Adrenal gland (tissue), 12 donors: ENCODE results near the gene SYNE2. TPM values are rescaled to one million over a fixed set of nuclear protein-coding genes. Genes with fewer than 3 reads are reported as not detected.

Experiments
- DNase-seq, 7 donors: peaks; one replicate each; pipeline ENCODE4 v3.0.0-alpha.2; 2019 to 2020
- H3K27ac ChIP-seq, 5 donors: fragments of 200-600 bp; sonication (generic) in 4 of 5; 1 replicate in 3 of 5; 2 replicates in 2 of 5; pipeline versions ENCODE4 v1.5.1 to v1.8.0; 2016 to 2020; ENCODE audit warnings: mild to moderate bottlenecking in 1 of 5
- H3K27me3 ChIP-seq: fragments of 200-600 bp; 2 replicates; pipeline ENCODE4 v1.8.0; 2021
- H3K36me3 ChIP-seq, 2 donors: fragments of 200-600 bp; replicated peaks in 1 of 2; 1 replicate in 1 of 2; 2 replicates in 1 of 2; pipeline versions ENCODE4 v1.5.1 to v1.8.0; 2018 to 2022
- H3K4me1 ChIP-seq, 2 donors: fragments of 200-600 bp; replicated peaks in 1 of 2; 1 replicate in 1 of 2; 2 replicates in 1 of 2; pipeline versions ENCODE4 v1.5.1 to v1.8.0; 2018 to 2021
- H3K4me3 ChIP-seq, 4 donors: fragments of 200-600 bp; sonication (generic) in 3 of 4; one replicate each; pipeline ENCODE4 v1.5.1; 2016 to 2018
- H3K9me3 ChIP-seq, 3 donors: fragments of 200-600 bp; sonication (generic) in 1 of 3; replicated peaks in 1 of 3; 1 replicate in 2 of 3; 2 replicates in 1 of 3; pipeline versions ENCODE4 v1.5.1 to v1.8.0; 2016 to 2021
- CTCF ChIP-seq, 6 experiments: fragments of 450-650 bp in 4 of 6; fragments of 200-600 bp in 2 of 6; sonication (generic) in 1 of 6; IDR thresholded peaks; 1 replicate in 5 of 6; 2 replicates in 1 of 6; pipeline versions ENCODE4 v1.5.1 to v1.8.0; 2016 to 2021; ENCODE audit warnings: antibody characterized with exemption in 6 of 6, mild to moderate bottlenecking in 2 of 6, moderate library complexity in 1 of 6
- POLR2A ChIP-seq, 2 donors: fragments of 450-650 bp; IDR thresholded peaks; one replicate each; pipeline ENCODE4 v1.6.1; 2017; ENCODE audit warnings: antibody characterized with exemption in 2 of 2, mild to moderate bottlenecking in 2 of 2, moderate library complexity in 1 of 2
- WGBS, 4 donors: extraction: QIAGEN DNeasy Blood & Tissue Kit in 2 of 4; methylation state at CpG; one replicate each; pipeline versions ENCODE4 v1.1.5 to v1.1.7; 2013 to 2017; 5-methylcytosine and 5-hydroxymethylcytosine counted together
- intact Hi-C, 2 donors: fragments of 100-400 bp; cut with DNase I; formaldehyde crosslinking; loops; one replicate each; pipeline versions ENCODE4 v1.14.1 to v1.15.0; 2022 to 2023
- polyA plus RNA-seq, 3 donors: library from polyadenylated mRNA; stranded (reverse); fragments of 200-250 nt in 2 of 3; fragments of 350-450 nt in 1 of 3; fragmentation: Illumina TruSeq in 1 of 3; extraction: RNeasy Lipid Tissue Mini Kit (QIAGEN cat#74804) in 1 of 3; gene quantifications; one replicate each; pipeline ENCODE4 v1.2.3, GENCODE V29; 2013 to 2014
- total RNA-seq, 9 donors: library from RNA; depleted of rRNA in 4 of 9; stranded (reverse); fragments of >200 nt in 4 of 9; fragments of 120-200 nt in 1 of 9; fragmentation: NEBNext Ultra II Directional in 1 of 9; extraction: Animal tissue kit (Norgen Biotek cat#: 25700) in 1 of 9; gene quantifications; one replicate each; pipeline versions ENCODE4 v1.1.0 to v1.2.4, GENCODE V29; 2013 to 2023
- donor health status: healthy with polysubstance abuse.
- donor health status: Bipolar disorder and iron deficiency.
- donor health status: DM: yes; HTN: yes; CAD: no.
- donor health status: DM: no; HTN: no; CAD: no.
- donor health status: DM: no; HTN: no; CAD: no.
- donor health status: DM: yes; HTN: yes; CAD: no.

The SYNE2 gene
- total and polyA plus RNA-seq, 12 donors, result 21.4 to 140 (median 56.1) TPM

- H3K27me3 ChIP-seq, result no peaks in the 10 kb centered on the region
- H3K4me1 ChIP-seq, result no peaks in the 10 kb centered on the region
- 86 to 89% (median 88%) methylated on average over 2 of the region's 2 CpGs for WGBS, 4 donors
- H3K27ac ChIP-seq, result peak overlapping the region in 2 of 5 donors; percentile 26 to 30
- H3K9me3 ChIP-seq, result no peaks in the 10 kb centered on the region
- H3K4me3 ChIP-seq, result no peak overlapping the region
- H3K36me3 ChIP-seq, result no peaks in the 10 kb centered on the region
- no peak for DNase-seq
- TF ChIP-seq POLR2A (IDR thresholded peaks at IDR 0.05) (no peak), CTCF (IDR thresholded peaks at IDR 0.05) (no peak)
- intact Hi-C loops, result no loop called here
Measured at GRCh38 chr14:63952933-63953437, 100.2 kb downstream of the SYNE2 start.

GRCh38 chr14:63956326-63956725, 103.5 kb downstream of the SYNE2 start:
- Histone ChIP-seq H3K27me3 (no peaks in the 10 kb centered on the region), H3K27ac (no peak overlapping the region), H3K4me1 (no peaks in the 10 kb centered on the region), H3K36me3 (no peaks in the 10 kb centered on the region), H3K9me3 (no peaks in the 10 kb centered on the region), H3K4me3 (no peak overlapping the region)
- TF ChIP-seq CTCF (IDR thresholded peaks at IDR 0.05) (no peak), POLR2A (IDR thresholded peaks at IDR 0.05) (no peak)
- intact Hi-C loops, result no loop called here
- DNase-seq, result no peak

- Histone ChIP-seq H3K27me3 (no peaks in the 10 kb centered on the region), H3K36me3 (no peaks in the 10 kb centered on the region), H3K9me3 (no peaks in the 10 kb centered on the region), H3K4me1 (no peaks in the 10 kb centered on the region), H3K4me3 (no peak overlapping the region), H3K27ac (no peak overlapping the region)
- intact Hi-C loops, result no loop called here
- TF ChIP-seq POLR2A (IDR thresholded peaks at IDR 0.05) (no peak), CTCF (IDR thresholded peaks at IDR 0.05) (no peak)
- 72 to 79% (median 74%) methylated on average over 2 of the region's 2 CpGs for WGBS, 4 donors
- no peak for DNase-seq
Measured at GRCh38 chr14:63960926-63961567, 108.2 kb downstream of the SYNE2 start.

- Histone ChIP-seq H3K4me1 (no peaks in the 10 kb centered on the region), H3K9me3 (no peaks in the 10 kb centered on the region), H3K27me3 (no peaks in the 10 kb centered on the region), H3K36me3 (peaks cover 0 to under 1% of the 10 kb centered on the region in 2 donors), H3K4me3 (no peak overlapping the region), H3K27ac (no peak overlapping the region)
- intact Hi-C loops, result no loop called here
- no peak for DNase-seq
- WGBS, 4 donors, result 63 to 74% (median 68%) methylated on average over 2 of the region's 2 CpGs
- TF ChIP-seq POLR2A (IDR thresholded peaks at IDR 0.05) (no peak), CTCF (IDR thresholded peaks at IDR 0.05) (no peak)
Measured at GRCh38 chr14:63962906-63963305, 110.1 kb downstream of the SYNE2 start.
